Activated CD4-positive, alpha-beta T cell treated with anti-CD3 and anti-CD28 coated beads, Interleukin-2, amount 50 U/mL, for 1 hour (primary cell): Measurements from ENCODE around the gene RPUSD3.

Experiments
- DNase-seq: peaks from one replicate; pipeline ENCODE4 v3.0.0-alpha.2; 2020

Gene RPUSD3

GRCh38 chr3:9797196-9797945 lies 46.4 kb downstream of the RPUSD3 start:
- no peak for DNase-seq

GRCh38 chr3:9795207-9795606 lies 48.6 kb downstream of the RPUSD3 start:
- no peak for DNase-seq

GRCh38 chr3:9794400-9794799 lies 49.4 kb downstream of the RPUSD3 start:
- DNase-seq: no peak

- DNase-seq: no peak
Measured at GRCh38 chr3:9793161-9793781, 50.5 kb downstream of the RPUSD3 start.

- peak; percentile 88 for DNase-seq
Measured at GRCh38 chr3:9792405-9793160, 51.2 kb downstream of the RPUSD3 start, which contains the start of the genes ARPC4 and TADA3. Gene ARPC4 (plus strand): TSS chr3:9793082. CDS start chr3:9793122, 40 bp downstream. Gene TADA3 (minus strand): TSS chr3:9792473. CDS start chr3:9791466, 1,007 bp downstream.

- DNase-seq: no peak
Measured at GRCh38 chr3:9791790-9792404, 51.9 kb downstream of the RPUSD3 start.

GRCh38 chr3:9791127-9791526 lies 52.7 kb downstream of the RPUSD3 start:
- no peak for DNase-seq
